Liver (tissue), 9 donors: ENCODE data around the gene MRPL44. TPM values are rescaled to one million over a fixed set of nuclear protein-coding genes. Genes with fewer than 3 reads are reported as not detected.

Source experiments
- DNase-seq: peaks from one replicate; pipeline ENCODE4 v3.0.0-alpha.2; 2017; ENCODE audit warnings: low spot score
- H3K27ac ChIP-seq, 2 donors: one replicate each; pipeline ENCODE4 v1.7.0; 2013; ENCODE audit warnings: inconsistent platforms in 2 of 2, low read length in 2 of 2, control low read depth in 1 of 2, low read depth in 1 of 2, mild to moderate bottlenecking in 1 of 2
- H3K27me3 ChIP-seq, 4 donors: one replicate each; pipeline versions ENCODE4 v1.6.1 to v1.7.0; 2013; ENCODE audit warnings: low read length in 3 of 4, inconsistent platforms in 1 of 4, mild to moderate bottlenecking in 1 of 4, moderate library complexity in 1 of 4; ENCODE audit not compliant: control insufficient read depth in 4 of 4, insufficient read depth in 4 of 4
- H3K36me3 ChIP-seq, 4 donors: one replicate each; pipeline versions ENCODE4 v1.6.1 to v1.7.0; 2013; ENCODE audit warnings: low read length in 3 of 4, mild to moderate bottlenecking in 3 of 4, low read depth in 1 of 4, moderate library complexity in 1 of 4; ENCODE audit not compliant: control insufficient read depth in 4 of 4, insufficient read depth in 3 of 4
- H3K4me1 ChIP-seq, 4 donors: one replicate each; pipeline versions ENCODE4 v1.6.1 to v1.7.0; 2013; ENCODE audit warnings: low read length in 3 of 4, mild to moderate bottlenecking in 3 of 4, moderate library complexity in 1 of 4; ENCODE audit not compliant: control insufficient read depth in 4 of 4, insufficient read depth in 4 of 4
- H3K4me3 ChIP-seq, 3 donors: one replicate each; pipeline versions ENCODE4 v1.6.1 to v1.7.0; 2013; ENCODE audit warnings: low read length in 3 of 3, control low read depth in 1 of 3, low read depth in 1 of 3, mild to moderate bottlenecking in 1 of 3
- H3K9ac ChIP-seq, 2 donors: one replicate each; pipeline ENCODE4 v1.7.0; 2013; ENCODE audit warnings: low read length in 2 of 2, mild to moderate bottlenecking in 2 of 2, moderate library complexity in 2 of 2, control low read depth in 1 of 2, low read depth in 1 of 2
- H3K9me3 ChIP-seq, 4 donors: one replicate each; pipeline versions ENCODE4 v1.6.1 to v1.7.0; 2013; ENCODE audit warnings: low read length in 3 of 4; ENCODE audit not compliant: control insufficient read depth in 4 of 4
- EGR1 ChIP-seq, 2 donors: IDR thresholded peaks; 2 replicates each; pipeline ENCODE4 v1.6.1; 2016 to 2018; ENCODE audit warnings: antibody characterized with exemption in 2 of 2, low read depth in 2 of 2
- FOXA2 ChIP-seq: IDR thresholded peaks from 2 replicates; pipeline ENCODE4 v1.6.1; 2016; ENCODE audit warnings: antibody characterized with exemption
- GABPA ChIP-seq, 2 donors: IDR thresholded peaks in 1 of 2; conservative IDR thresholded peaks in 1 of 2; 2 replicates each; pipeline ENCODE4 v1.6.1; 2016; ENCODE audit warnings: antibody characterized with exemption in 2 of 2, mild to moderate bottlenecking in 1 of 2, moderate library complexity in 1 of 2
- HNF4A ChIP-seq, 2 donors: conservative IDR thresholded peaks; 2 replicates each; pipeline ENCODE4 v1.6.1; 2016; ENCODE audit warnings: antibody characterized with exemption in 2 of 2, mild to moderate bottlenecking in 2 of 2
- NR2F2 ChIP-seq: IDR thresholded peaks from 2 replicates; pipeline ENCODE4 v1.6.1; 2016; ENCODE audit warnings: antibody characterized with exemption
- RXRA ChIP-seq, 2 donors: IDR thresholded peaks; 2 replicates each; pipeline ENCODE4 v1.6.1; 2017 to 2018; ENCODE audit warnings: antibody characterized with exemption in 2 of 2, mild to moderate bottlenecking in 1 of 2
- SP1 ChIP-seq: IDR thresholded peaks from 2 replicates; pipeline ENCODE4 v1.6.1; 2018; ENCODE audit warnings: antibody characterized with exemption, mild to moderate bottlenecking
- TAF1 ChIP-seq: conservative IDR thresholded peaks from 2 replicates; pipeline ENCODE4 v1.6.1; 2016; ENCODE audit warnings: antibody characterized with exemption, mild to moderate bottlenecking
- YY1 ChIP-seq: IDR thresholded peaks from 2 replicates; pipeline ENCODE4 v1.6.1; 2016; ENCODE audit warnings: antibody characterized with exemption, mild to moderate bottlenecking
- WGBS: extraction: QIAGEN DNeasy Blood & Tissue Kit; methylation state at CpG from one replicate; pipeline ENCODE4 v1.1.7; 2013; 5-methylcytosine and 5-hydroxymethylcytosine counted together
- polyA plus RNA-seq, 2 donors: library from polyadenylated mRNA; stranded (reverse) in 1 of 2; unstranded in 1 of 2; fragments of 200-250 nt in 1 of 2; fragments of >200 nt in 1 of 2; fragmentation: Nextera tagmentation in 1 of 2; extraction: Ambion mirVana in 1 of 2; gene quantifications; one replicate each; pipeline versions ENCODE4 v1.2.1 to v1.2.3, GENCODE V29; 2013 to 2015
- total RNA-seq, 2 donors: library from RNA; depleted of rRNA; stranded (reverse); fragments of >200 nt; gene quantifications; one replicate each; pipeline ENCODE4 v1.2.3, GENCODE V29; 2014
- TF ChIP-seq, protein P1 (sequence below): IDR thresholded peaks from 2 replicates; pipeline ENCODE4 v1.6.1; 2016; ENCODE audit warnings: antibody characterized with exemption, mild to moderate bottlenecking
- TF ChIP-seq, protein P2 (sequence below): IDR thresholded peaks from 2 replicates; pipeline ENCODE4 v1.6.1; 2016; ENCODE audit warnings: antibody characterized with exemption
- TF ChIP-seq, protein P3 (sequence below): IDR thresholded peaks from 2 replicates; pipeline ENCODE4 v1.6.1; 2016; ENCODE audit warnings: antibody characterized with exemption
- donor health status: healthy.
- donor health status: healthy.
- donor health status: healthy.
- donor health status: healthy.
- donor health status: healthy.

The MRPL44 gene
- total and polyA plus RNA-seq, 4 donors: 19.0 to 27.8 (median 23.8) TPM

DNA sequence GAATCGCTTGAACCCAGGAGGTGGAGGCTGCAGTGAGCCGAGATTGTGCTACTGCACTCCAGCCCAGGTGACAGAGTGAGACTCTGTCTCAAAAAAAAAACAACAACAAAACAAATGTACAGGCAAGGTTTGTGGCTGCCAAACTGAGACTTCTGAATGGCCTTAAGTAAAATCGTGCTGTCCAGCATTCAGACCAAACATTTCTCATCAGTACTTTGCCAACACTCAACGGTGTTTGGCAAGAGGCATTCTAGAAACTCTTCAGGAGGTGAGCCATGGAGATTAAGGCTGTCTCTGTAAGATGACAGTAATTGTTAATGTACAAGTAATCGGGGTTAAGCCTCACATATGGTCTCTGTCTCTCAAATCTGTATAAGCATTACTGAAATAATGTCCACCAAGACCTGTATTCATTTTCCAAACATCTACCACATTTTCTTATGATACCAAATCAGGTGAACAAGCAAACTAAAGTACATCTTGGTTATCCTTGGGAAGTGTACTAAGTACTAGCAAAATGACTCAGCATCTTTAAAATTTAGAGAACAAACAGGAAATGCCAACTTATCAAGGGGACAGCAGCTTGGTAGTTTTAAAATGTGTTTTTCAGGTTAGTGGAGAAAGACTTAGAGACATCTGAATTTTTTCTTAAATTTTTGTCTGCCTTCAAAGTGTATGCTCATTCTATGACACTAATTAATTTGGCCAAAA is 52.5 kb downstream of the MRPL44 start:
- H3K36me3 ChIP-seq: no peaks in the 10 kb centered on the region
- H3K4me1 ChIP-seq: peaks cover 0 to 10% (median 6%) of the 10 kb centered on the region in 4 donors
- TF ChIP-seq NR2F2 (no peak), FOXA2 (no peak), TAF1 (no peak)
- TF ChIP-seq, protein P1, sequence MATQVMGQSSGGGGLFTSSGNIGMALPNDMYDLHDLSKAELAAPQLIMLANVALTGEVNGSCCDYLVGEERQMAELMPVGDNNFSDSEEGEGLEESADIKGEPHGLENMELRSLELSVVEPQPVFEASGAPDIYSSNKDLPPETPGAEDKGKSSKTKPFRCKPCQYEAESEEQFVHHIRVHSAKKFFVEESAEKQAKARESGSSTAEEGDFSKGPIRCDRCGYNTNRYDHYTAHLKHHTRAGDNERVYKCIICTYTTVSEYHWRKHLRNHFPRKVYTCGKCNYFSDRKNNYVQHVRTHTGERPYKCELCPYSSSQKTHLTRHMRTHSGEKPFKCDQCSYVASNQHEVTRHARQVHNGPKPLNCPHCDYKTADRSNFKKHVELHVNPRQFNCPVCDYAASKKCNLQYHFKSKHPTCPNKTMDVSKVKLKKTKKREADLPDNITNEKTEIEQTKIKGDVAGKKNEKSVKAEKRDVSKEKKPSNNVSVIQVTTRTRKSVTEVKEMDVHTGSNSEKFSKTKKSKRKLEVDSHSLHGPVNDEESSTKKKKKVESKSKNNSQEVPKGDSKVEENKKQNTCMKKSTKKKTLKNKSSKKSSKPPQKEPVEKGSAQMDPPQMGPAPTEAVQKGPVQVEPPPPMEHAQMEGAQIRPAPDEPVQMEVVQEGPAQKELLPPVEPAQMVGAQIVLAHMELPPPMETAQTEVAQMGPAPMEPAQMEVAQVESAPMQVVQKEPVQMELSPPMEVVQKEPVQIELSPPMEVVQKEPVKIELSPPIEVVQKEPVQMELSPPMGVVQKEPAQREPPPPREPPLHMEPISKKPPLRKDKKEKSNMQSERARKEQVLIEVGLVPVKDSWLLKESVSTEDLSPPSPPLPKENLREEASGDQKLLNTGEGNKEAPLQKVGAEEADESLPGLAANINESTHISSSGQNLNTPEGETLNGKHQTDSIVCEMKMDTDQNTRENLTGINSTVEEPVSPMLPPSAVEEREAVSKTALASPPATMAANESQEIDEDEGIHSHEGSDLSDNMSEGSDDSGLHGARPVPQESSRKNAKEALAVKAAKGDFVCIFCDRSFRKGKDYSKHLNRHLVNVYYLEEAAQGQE: peak; percentile 38
- H3K9ac ChIP-seq: no peak overlapping the region
- 77% methylated on average over 5 of the region's 5 CpGs for WGBS
- no peak overlapping the region for H3K4me3 ChIP-seq
- no peaks in the 10 kb centered on the region for H3K27me3 ChIP-seq
- no peak for DNase-seq
- H3K9me3 ChIP-seq: no peaks in the 10 kb centered on the region
- no peak overlapping the region for H3K27ac ChIP-seq

DNA sequence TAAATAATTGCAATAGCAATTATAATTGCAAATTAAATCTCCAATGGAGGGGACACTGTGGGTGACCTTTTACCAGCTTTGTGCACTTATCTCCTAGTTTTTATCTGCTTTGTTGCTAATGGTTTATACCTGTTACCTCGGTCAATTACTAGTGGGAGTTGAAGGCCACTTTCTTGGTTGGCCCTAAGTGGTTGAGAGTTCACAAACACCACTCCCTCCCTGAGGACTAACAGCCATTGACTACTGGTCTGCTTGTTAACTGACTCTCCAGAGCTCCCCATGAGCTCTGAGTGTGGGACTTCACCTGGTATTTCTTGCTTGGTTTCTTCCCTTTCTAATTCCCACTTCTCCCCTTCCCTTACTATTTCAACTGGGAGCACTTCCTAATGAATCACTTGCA is 54.6 kb downstream of the MRPL44 start:
- no peaks in the 10 kb centered on the region for H3K27me3 ChIP-seq
- peaks cover 0 to 10% (median 6%) of the 10 kb centered on the region in 4 donors for H3K4me1 ChIP-seq
- no peak overlapping the region for H3K4me3 ChIP-seq
- 89% methylated on average over 1 of the region's 1 CpG for WGBS
- H3K27ac ChIP-seq: no peak overlapping the region
- TF ChIP-seq, protein P2, sequence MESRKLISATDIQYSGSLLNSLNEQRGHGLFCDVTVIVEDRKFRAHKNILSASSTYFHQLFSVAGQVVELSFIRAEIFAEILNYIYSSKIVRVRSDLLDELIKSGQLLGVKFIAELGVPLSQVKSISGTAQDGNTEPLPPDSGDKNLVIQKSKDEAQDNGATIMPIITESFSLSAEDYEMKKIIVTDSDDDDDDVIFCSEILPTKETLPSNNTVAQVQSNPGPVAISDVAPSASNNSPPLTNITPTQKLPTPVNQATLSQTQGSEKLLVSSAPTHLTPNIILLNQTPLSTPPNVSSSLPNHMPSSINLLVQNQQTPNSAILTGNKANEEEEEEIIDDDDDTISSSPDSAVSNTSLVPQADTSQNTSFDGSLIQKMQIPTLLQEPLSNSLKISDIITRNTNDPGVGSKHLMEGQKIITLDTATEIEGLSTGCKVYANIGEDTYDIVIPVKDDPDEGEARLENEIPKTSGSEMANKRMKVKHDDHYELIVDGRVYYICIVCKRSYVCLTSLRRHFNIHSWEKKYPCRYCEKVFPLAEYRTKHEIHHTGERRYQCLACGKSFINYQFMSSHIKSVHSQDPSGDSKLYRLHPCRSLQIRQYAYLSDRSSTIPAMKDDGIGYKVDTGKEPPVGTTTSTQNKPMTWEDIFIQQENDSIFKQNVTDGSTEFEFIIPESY: no peak
- no peak for TF ChIP-seq TAF1
- no peak for TF ChIP-seq HNF4A (conservative IDR thresholded peaks at IDR 0.05)
- no peak for TF ChIP-seq FOXA2
- TF ChIP-seq, protein P3, sequence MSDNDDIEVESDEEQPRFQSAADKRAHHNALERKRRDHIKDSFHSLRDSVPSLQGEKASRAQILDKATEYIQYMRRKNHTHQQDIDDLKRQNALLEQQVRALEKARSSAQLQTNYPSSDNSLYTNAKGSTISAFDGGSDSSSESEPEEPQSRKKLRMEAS: no peak
- no peak for TF ChIP-seq NR2F2
- TF ChIP-seq YY1: no peak
- no peak for TF ChIP-seq GABPA (IDR thresholded peaks at IDR 0.05 in 1 of 2, conservative IDR thresholded peaks at IDR 0.05 in 1 of 2)
- H3K36me3 ChIP-seq: no peaks in the 10 kb centered on the region
- H3K9ac ChIP-seq: no peak overlapping the region
- no peaks in the 10 kb centered on the region for H3K9me3 ChIP-seq
- DNase-seq: no peak

DNA sequence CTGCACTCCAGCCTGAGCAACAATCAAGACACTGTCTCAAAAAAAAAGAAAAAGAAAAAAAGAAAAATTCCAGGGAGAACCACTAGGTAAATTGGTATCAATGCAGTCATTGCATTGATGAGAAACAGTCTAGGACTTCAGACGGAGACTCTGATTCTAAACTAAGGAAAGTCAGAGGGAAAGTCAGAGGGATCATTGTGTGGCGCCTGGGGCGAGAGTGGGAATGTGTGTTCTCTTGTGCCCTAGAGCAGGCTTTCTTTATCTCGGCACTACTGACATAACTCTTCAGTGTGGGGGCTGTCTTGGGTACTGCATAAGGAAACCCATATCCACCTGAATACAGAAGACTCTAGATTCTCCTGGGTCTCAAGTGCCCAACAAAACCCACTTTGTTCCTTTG is 57.1 kb downstream of the MRPL44 start:
- Histone ChIP-seq H3K9me3 (no peaks in the 10 kb centered on the region), H3K36me3 (no peaks in the 10 kb centered on the region), H3K27ac (no peak overlapping the region), H3K4me3 (no peak overlapping the region), H3K4me1 (no peaks in the 10 kb centered on the region), H3K27me3 (no peaks in the 10 kb centered on the region), H3K9ac (no peak overlapping the region)
- no peak for DNase-seq
- no peak for TF ChIP-seq RXRA (IDR thresholded peaks at IDR 0.05)
- no peak for TF ChIP-seq FOXA2
- no peak for TF ChIP-seq SP1
- TF ChIP-seq YY1: no peak
- no peak for TF ChIP-seq EGR1 (IDR thresholded peaks at IDR 0.05; ENCODE audit: low read depth in 2 of 2)
- no peak for TF ChIP-seq TAF1
- WGBS: 96% methylated on average over 4 of the region's 4 CpGs
